NT2/D1 (cell line): ENCODE data around the gene LRP10.

Experiments
- SUZ12 ChIP-seq: IDR thresholded peaks from 2 replicates; pipeline ENCODE4 v1.6.1; 2011; ENCODE audit not compliant: insufficient read length, insufficient read depth; ENCODE audit errors: extremely low read depth
- YY1 ChIP-seq: IDR thresholded peaks from 2 replicates; pipeline ENCODE4 v1.6.1; 2011; ENCODE audit not compliant: insufficient read length, insufficient read depth
- ZNF274 ChIP-seq: IDR thresholded peaks from 2 replicates; pipeline ENCODE4 v1.6.1; 2011; ENCODE audit warnings: mild to moderate bottlenecking, low read depth, low read length

DNA sequence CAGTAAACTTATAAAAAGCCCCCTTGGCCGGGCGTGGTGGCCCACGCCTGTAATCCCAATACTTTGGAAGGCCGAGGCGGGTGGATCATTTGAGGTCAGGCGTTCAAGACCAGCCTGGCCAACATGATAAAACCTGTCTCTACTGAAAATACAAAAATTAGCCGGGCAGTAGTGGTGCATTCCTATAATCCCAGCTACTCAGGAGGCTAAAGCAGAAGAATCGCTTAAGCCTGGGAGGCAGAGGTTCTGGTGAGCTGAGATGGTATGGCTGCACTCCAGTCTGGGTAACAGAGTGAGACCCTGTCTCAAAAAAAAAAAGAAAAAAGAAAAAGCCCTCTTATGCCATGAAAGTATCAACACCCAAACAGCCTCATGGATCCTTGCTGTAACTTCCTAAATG lies 54.0 kb downstream of the LRP10 start:
- TF ChIP-seq SUZ12 (no peak), ZNF274 (no peak), YY1 (no peak)
